Pancreas (tissue), 10 donors: Measurements from ENCODE around the gene NR5A2. TPM values are rescaled to one million over a fixed set of nuclear protein-coding genes. Genes with fewer than 3 reads are reported as not detected.

Experiments used
- ATAC-seq, 4 donors: fragments of 200-7000 bp; cut with Tn5 transposase; one replicate each; pipeline versions ENCODE4 v1.8.0 to v1.9.1; 2020; ENCODE audit warnings: mild to moderate bottlenecking in 4 of 4, moderate library complexity in 4 of 4
- DNase-seq, 6 donors: peaks; one replicate each; pipeline ENCODE4 v3.0.0-alpha.2; 2020
- FAIRE-seq: peaks from 2 replicates; lab custom pipeline; 2012; peaks lifted over from hg19 to GRCh38; lab: Jason Lieb, UNC
- H3K27ac ChIP-seq, 4 donors: fragments of 200-600 bp; sonication (generic); 1 replicate in 3 of 4; 2 replicates in 1 of 4; pipeline versions ENCODE4 v1.5.0 to v1.8.0; 2020
- H3K27me3 ChIP-seq, 4 donors: fragments of 200-600 bp; one replicate each; pipeline ENCODE4 v1.8.0; 2021
- H3K36me3 ChIP-seq, 3 donors: fragments of 200-600 bp; sonication (generic) in 1 of 3; one replicate each; pipeline versions ENCODE4 v1.5.0 to v1.8.0; 2020 to 2021
- H3K4me1 ChIP-seq, 3 donors: fragments of 200-600 bp; one replicate each; pipeline ENCODE4 v1.8.0; 2021
- H3K4me3 ChIP-seq, 4 donors: fragments of 200-600 bp; sonication (generic) in 2 of 4; one replicate each; pipeline versions ENCODE4 v1.5.0 to v1.8.0; 2020 to 2021
- H3K9me3 ChIP-seq, 4 donors: fragments of 200-600 bp; one replicate each; pipeline ENCODE4 v1.8.0; 2021
- WGBS, 2 donors: extraction: QIAGEN DNeasy Blood & Tissue Kit; methylation state at CpG; one replicate each; pipeline ENCODE4 v1.1.7; 2013; 5-methylcytosine and 5-hydroxymethylcytosine counted together
- intact Hi-C, 3 donors: fragments of 100-400 bp; cut with DNase I; formaldehyde crosslinking; loops; one replicate each; pipeline versions ENCODE4 v1.11.1 to v1.14.2; 2022
- polyA plus RNA-seq, 2 donors: library from polyadenylated mRNA; stranded (reverse); fragments of 200-250 nt; gene quantifications; one replicate each; pipeline ENCODE4 v1.2.3, GENCODE V29; 2013
- total RNA-seq, 6 donors: library from RNA; stranded (reverse); fragmentation: NEBNext Ultra II Directional in 4 of 6; extraction: Animal tissue kit (Norgen Biotek cat#: 25700) in 4 of 6; gene quantifications; one replicate each; pipeline versions ENCODE4 v1.2.1 to v1.2.4, GENCODE V29; 2021 to 2023
- TF ChIP-seq, protein P1 (sequence below), 4 donors: fragments of 200-600 bp; sonication (generic) in 3 of 4; IDR thresholded peaks; one replicate each; pipeline versions ENCODE4 v1.5.0 to v1.8.0; 2021; ENCODE audit warnings: antibody characterized with exemption in 4 of 4
- donor health status: healthy with polysubstance abuse.
- donor health status: DM: no; HTN: no; CAD: no; lungs with moderate emphysema.
- donor health status: DM: no; HTN: no; CAD: no.
- donor health status: control.
- donor health status: control.
- donor health status: Bipolar disorder and iron deficiency.
- donor health status: DM: yes; HTN: yes; CAD: no.
- donor health status: DM: no; HTN: no; CAD: no.
- donor health status: DM: no; HTN: no; CAD: no.
- donor health status: DM: yes; HTN: yes; CAD: no.

Gene NR5A2
- total and polyA plus RNA-seq, 8 donors = 28.3 to 114 (median 82.5) TPM

DNA sequence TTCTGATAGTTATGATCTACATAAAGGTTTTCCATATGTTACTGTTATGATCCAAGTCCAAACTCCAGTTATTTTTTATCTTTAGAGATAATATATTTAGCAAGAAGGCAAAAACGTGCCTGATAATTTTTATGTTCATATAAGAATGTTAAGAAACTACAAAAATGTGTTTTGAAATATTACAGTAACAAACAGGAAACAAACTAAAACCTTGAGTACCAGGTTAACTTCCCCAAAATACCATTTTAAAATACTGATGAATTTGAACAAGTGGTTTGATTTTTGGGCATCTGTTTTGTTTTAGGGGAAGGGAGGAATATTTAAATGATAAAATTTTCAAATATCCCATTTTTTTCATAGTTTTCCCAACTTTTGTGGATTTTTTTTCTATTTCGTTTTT lies 124.8 kb downstream of the NR5A2 start:
- peaks cover 0 to 31% (median 9%) of the 10 kb centered on the region in 3 donors for H3K36me3 ChIP-seq
- H3K27me3 ChIP-seq = no peaks in the 10 kb centered on the region
- no peak for DNase-seq
- no peak overlapping the region for H3K4me3 ChIP-seq
- no peak for FAIRE-seq
- peaks cover 6 to 13% (median 6%) of the 10 kb centered on the region in 3 donors for H3K4me1 ChIP-seq
- intact Hi-C loops = no loop called here
- peak overlapping the region in 1 of 4 donors; percentile 9 for H3K27ac ChIP-seq
- H3K9me3 ChIP-seq = no peaks in the 10 kb centered on the region
- 43 to 52% methylated on average over 2 of the region's 2 CpGs for WGBS, 2 donors
- no peak for ATAC-seq
- TF ChIP-seq, protein P1, sequence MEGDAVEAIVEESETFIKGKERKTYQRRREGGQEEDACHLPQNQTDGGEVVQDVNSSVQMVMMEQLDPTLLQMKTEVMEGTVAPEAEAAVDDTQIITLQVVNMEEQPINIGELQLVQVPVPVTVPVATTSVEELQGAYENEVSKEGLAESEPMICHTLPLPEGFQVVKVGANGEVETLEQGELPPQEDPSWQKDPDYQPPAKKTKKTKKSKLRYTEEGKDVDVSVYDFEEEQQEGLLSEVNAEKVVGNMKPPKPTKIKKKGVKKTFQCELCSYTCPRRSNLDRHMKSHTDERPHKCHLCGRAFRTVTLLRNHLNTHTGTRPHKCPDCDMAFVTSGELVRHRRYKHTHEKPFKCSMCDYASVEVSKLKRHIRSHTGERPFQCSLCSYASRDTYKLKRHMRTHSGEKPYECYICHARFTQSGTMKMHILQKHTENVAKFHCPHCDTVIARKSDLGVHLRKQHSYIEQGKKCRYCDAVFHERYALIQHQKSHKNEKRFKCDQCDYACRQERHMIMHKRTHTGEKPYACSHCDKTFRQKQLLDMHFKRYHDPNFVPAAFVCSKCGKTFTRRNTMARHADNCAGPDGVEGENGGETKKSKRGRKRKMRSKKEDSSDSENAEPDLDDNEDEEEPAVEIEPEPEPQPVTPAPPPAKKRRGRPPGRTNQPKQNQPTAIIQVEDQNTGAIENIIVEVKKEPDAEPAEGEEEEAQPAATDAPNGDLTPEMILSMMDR (IDR thresholded peaks at IDR 0.05) = no peak

DNA sequence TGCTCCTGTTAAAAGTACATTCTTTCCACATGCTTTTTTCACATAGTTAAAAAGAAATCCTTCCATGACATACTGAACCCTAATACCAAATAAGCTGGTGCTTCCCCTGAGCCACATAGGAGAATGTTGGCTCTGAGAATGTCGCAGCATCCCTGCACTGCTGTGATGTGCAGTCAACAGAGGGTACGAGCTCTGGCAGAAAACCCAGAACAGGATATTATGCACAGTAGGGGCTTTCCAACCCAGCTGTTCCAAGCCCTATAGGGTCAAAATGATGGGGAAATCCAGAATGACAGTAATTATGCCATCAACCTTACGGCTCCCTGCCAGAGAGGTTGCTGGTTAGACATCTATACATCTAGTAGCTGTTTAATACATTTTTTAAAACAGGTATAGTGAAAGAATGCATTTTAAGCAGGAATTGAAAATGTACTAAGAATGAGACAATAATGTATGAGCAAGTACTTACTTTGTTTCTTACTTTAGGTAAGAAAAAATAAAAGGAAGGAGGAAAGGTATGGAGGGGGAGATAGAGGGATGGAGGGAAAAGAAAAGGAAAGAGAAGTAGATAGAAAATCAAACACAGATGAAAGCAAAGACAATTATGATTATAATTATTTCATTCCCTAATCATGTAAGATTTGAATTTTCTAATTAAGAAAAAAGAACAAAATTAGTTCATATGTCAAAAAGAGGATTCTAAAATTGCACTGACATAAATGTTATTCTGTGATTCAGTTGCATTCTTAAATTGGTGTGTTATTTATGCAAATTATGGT lies 126.0 kb downstream of the NR5A2 start:
- FAIRE-seq (no peak), ATAC-seq (no peak), DNase-seq (no peak)
- WGBS, 2 donors = 78 to 88% methylated on average over 3 of the region's 3 CpGs
- peak overlapping the region in 1 of 4 donors; percentile 24 for H3K27ac ChIP-seq
- no peaks in the 10 kb centered on the region for H3K27me3 ChIP-seq
- H3K36me3 ChIP-seq = peaks cover 0 to 19% (median 0%) of the 10 kb centered on the region in 3 donors
- H3K4me1 ChIP-seq = peaks cover 6 to 15% (median 6%) of the 10 kb centered on the region in 3 donors
- TF ChIP-seq, protein P1 (IDR thresholded peaks at IDR 0.05) = no peak
- intact Hi-C loops = no loop called here
- H3K4me3 ChIP-seq = no peak overlapping the region
- H3K9me3 ChIP-seq = no peaks in the 10 kb centered on the region

DNA sequence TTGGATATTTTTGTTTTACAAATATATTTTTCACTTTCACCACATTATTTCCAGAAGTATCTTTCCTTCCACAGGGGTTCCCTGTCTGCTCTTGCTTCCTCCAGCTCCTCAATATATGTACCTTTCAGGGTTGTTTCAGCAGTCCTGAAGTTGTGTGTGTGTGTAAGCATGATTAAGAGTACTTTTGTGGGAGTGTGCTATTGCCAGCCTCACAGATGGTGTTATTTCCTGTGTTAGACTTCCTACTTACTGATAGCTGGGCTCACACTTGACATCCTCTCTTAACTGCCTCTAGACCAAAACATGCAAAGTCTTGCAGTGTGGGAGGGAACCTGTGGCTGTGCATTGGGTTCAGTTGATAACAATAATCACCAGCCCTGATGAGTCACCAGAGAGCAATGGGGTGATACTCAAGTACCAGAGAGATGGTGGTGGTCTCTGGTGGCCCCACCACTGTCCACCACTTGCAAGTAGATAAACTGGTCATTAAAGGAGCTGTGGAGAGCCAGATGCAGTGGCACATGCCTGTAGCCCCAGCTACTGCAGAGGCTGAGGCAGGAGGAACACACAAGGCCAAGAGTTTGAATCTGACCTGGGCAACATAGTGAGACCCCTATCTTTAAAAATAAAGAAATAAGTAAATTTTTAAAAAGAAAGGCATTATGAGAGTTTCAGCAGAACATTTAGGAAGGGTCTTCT lies 126.7 kb downstream of the NR5A2 start:
- DNase-seq (no peak), ATAC-seq (peak; percentile 36 to 59 (median 40)), FAIRE-seq (no peak)
- Histone ChIP-seq H3K36me3 (peaks cover 0 to 15% (median 0%) of the 10 kb centered on the region in 3 donors), H3K4me1 (peaks cover 6 to 15% (median 6%) of the 10 kb centered on the region in 3 donors), H3K27me3 (no peaks in the 10 kb centered on the region), H3K9me3 (no peaks in the 10 kb centered on the region), H3K4me3 (no peak overlapping the region), H3K27ac (peak overlapping the region in 1 of 4 donors; percentile 24)
- intact Hi-C loops = no loop called here
- TF ChIP-seq, protein P1 (IDR thresholded peaks at IDR 0.05) = no peak

DNA sequence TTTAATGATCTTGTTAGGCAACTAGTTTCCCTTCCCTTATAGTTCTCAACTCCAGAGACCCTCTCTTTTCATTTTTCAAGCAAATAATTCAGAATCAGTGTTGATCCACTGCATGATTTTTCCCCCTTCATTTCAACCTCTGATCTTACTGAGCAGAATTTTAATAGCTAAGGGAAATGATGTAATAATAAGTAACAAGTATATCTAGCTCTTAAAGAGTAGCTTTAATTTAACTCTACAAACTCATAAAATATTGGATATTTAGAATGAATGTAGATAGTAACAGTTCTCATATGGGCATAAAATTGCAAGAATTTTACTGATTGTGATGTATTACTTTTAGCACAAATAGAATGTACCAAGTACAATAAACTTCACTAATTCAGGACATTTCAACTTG lies 130.2 kb downstream of the NR5A2 start:
- Histone ChIP-seq H3K27me3 (no peaks in the 10 kb centered on the region), H3K4me1 (peaks cover 0 to 13% (median 6%) of the 10 kb centered on the region in 3 donors), H3K4me3 (no peak overlapping the region), H3K36me3 (peaks cover 0 to 28% (median 0%) of the 10 kb centered on the region in 3 donors), H3K9me3 (no peaks in the 10 kb centered on the region), H3K27ac (no peak overlapping the region)
- TF ChIP-seq, protein P1 (IDR thresholded peaks at IDR 0.05) = no peak
- intact Hi-C loops = no loop called here
- DNase-seq (no peak), FAIRE-seq (no peak), ATAC-seq (no peak)
